Vagina (tissue), 2 donors: Measurements from ENCODE around the gene HS6ST3. TPM values are rescaled to one million over a fixed set of nuclear protein-coding genes. Genes with fewer than 3 reads are reported as not detected.

Source experiments
- DNase-seq, 2 donors: peaks; one replicate each; pipeline ENCODE4 v3.0.0-alpha.2; 2017; ENCODE audit errors: extremely low spot score in 2 of 2
- H3K27ac ChIP-seq: fragments of 200-600 bp; sonication (generic); one replicate; pipeline ENCODE4 v1.5.1; 2019
- H3K27me3 ChIP-seq: fragments of 200-600 bp; sonication (generic); one replicate; pipeline ENCODE4 v1.5.1; 2019
- H3K36me3 ChIP-seq, 2 donors: fragments of 200-600 bp; sonication (generic); one replicate each; pipeline ENCODE4 v1.5.1; 2017 to 2019
- H3K4me1 ChIP-seq: fragments of 200-600 bp; sonication (generic); one replicate; pipeline ENCODE4 v1.5.1; 2019
- H3K4me3 ChIP-seq, 2 donors: fragments of 200-600 bp; sonication (generic); 1 replicate in 1 of 2; 2 replicates in 1 of 2; pipeline ENCODE4 v1.5.1; 2016 to 2019
- H3K9me3 ChIP-seq: fragments of 200-600 bp; sonication (generic); one replicate; pipeline ENCODE4 v1.5.1; 2019
- CTCF ChIP-seq, 3 experiments: fragments of 450-650 bp in 2 of 3; fragments of 200-600 bp in 1 of 3; sonication (generic) in 1 of 3; IDR thresholded peaks; one replicate each; pipeline ENCODE4 v1.5.1; 2017 to 2019; ENCODE audit warnings: antibody characterized with exemption in 3 of 3, mild to moderate bottlenecking in 2 of 3, moderate library complexity in 2 of 3
- POLR2A ChIP-seq, 2 donors: fragments of 450-650 bp; IDR thresholded peaks; one replicate each; pipeline ENCODE4 v1.6.1; 2017; ENCODE audit warnings: antibody characterized with exemption in 2 of 2, mild to moderate bottlenecking in 2 of 2, moderate library complexity in 2 of 2
- POLR2AphosphoS5 ChIP-seq, 2 donors: sonication (generic); formaldehyde crosslinking; IDR thresholded peaks; one replicate each; pipeline ENCODE4 v1.9.0; 2017; ENCODE audit warnings: antibody characterized with exemption in 2 of 2, mild to moderate bottlenecking in 2 of 2, low read depth in 1 of 2; ENCODE audit not compliant: insufficient read depth in 1 of 2
- intact Hi-C: fragments of 100-400 bp; cut with DNase I; formaldehyde crosslinking; loops from one replicate; pipeline ENCODE4 v1.15.1; 2023
- total RNA-seq: library from RNA; depleted of rRNA; stranded (reverse); fragments of >200 nt; gene quantifications from one replicate; pipeline ENCODE4 v1.2.3, GENCODE V29; 2016

HS6ST3 gene
- total RNA-seq, 1 donor from 2014 or later, result 0.49 TPM

DNA sequence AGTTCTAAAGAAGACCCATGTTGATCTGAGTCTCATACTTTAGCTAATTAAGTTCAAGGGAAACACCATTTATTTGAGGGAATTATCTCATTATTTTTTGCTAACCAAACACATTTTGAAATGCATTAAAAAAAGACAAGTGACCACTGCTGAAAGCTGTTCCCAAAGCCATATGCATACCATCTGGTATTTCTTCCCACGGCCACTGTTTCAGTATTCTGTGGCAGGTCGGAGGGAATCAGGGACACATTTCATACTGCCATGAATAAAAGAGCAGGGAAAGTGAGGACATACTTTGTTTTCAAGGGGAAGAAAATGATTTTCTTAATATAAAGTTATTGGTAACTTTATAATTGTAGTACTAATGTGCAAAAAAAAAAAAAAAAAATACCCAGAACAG is 401.2 kb downstream of the HS6ST3 start:
- Histone ChIP-seq H3K9me3 (no peaks in the 10 kb centered on the region), H3K27me3 (no peaks in the 10 kb centered on the region), H3K36me3 (no peaks in the 10 kb centered on the region), H3K4me3 (no peak overlapping the region), H3K4me1 (no peaks in the 10 kb centered on the region), H3K27ac (no peak overlapping the region)
- DNase-seq, result no peak
- intact Hi-C loops, result no loop called here
- TF ChIP-seq CTCF (IDR thresholded peaks at IDR 0.05), result no peak
- TF ChIP-seq POLR2AphosphoS5 (IDR thresholded peaks at IDR 0.05; ENCODE audit: insufficient read depth in 1 of 2, low read depth in 1 of 2), result no peak
- no peak for TF ChIP-seq POLR2A (IDR thresholded peaks at IDR 0.05)

- Histone ChIP-seq H3K36me3 (no peaks in the 10 kb centered on the region), H3K4me1 (no peaks in the 10 kb centered on the region), H3K27ac (no peak overlapping the region), H3K4me3 (no peak overlapping the region), H3K9me3 (no peaks in the 10 kb centered on the region), H3K27me3 (no peaks in the 10 kb centered on the region)
- TF ChIP-seq POLR2A (IDR thresholded peaks at IDR 0.05), result no peak
- intact Hi-C loops, result no loop called here
- no peak for DNase-seq
Observed at GRCh38 chr13:96492766-96493165, 402.9 kb downstream of the HS6ST3 start.

DNA sequence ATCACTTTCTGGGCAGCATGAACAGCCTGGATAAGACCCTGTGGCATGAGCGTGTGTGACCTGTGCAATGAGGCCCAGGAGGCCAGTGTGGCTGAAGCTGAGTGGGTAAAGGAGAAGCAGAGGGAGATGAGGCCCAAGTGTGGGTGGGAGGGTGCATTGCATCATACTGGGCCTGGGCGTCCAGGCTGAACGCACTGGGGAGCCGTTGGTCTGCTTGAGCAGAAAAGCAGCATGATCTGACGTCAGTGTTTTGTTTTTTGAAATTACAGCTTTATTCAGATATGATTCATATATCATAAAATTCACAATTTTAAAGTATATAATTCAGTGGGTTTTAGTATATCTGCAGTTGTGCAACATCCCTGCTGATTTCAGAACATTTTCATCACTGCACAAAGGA is 409.7 kb downstream of the HS6ST3 start:
- TF ChIP-seq POLR2AphosphoS5 (IDR thresholded peaks at IDR 0.05; ENCODE audit: insufficient read depth in 1 of 2, low read depth in 1 of 2) (no peak), POLR2A (IDR thresholded peaks at IDR 0.05) (no peak), CTCF (IDR thresholded peaks at IDR 0.05) (no peak)
- intact Hi-C loops, result no loop called here
- no peaks in the 10 kb centered on the region for H3K27me3 ChIP-seq
- H3K4me1 ChIP-seq, result no peaks in the 10 kb centered on the region
- no peak for DNase-seq
- no peaks in the 10 kb centered on the region for H3K36me3 ChIP-seq
- H3K27ac ChIP-seq, result no peak overlapping the region
- no peaks in the 10 kb centered on the region for H3K9me3 ChIP-seq
- no peak overlapping the region for H3K4me3 ChIP-seq

- Histone ChIP-seq H3K36me3 (no peaks in the 10 kb centered on the region), H3K27ac (no peak overlapping the region), H3K27me3 (no peaks in the 10 kb centered on the region), H3K9me3 (no peaks in the 10 kb centered on the region), H3K4me3 (no peak overlapping the region), H3K4me1 (no peaks in the 10 kb centered on the region)
- intact Hi-C loops, result no loop called here
- no peak for DNase-seq
- TF ChIP-seq POLR2A (IDR thresholded peaks at IDR 0.05), result no peak
- no peak for TF ChIP-seq POLR2AphosphoS5 (IDR thresholded peaks at IDR 0.05; ENCODE audit: insufficient read depth in 1 of 2, low read depth in 1 of 2)
- TF ChIP-seq CTCF (IDR thresholded peaks at IDR 0.05), result no peak
Observed at GRCh38 chr13:96500953-96501352, 411.0 kb downstream of the HS6ST3 start.

DNA sequence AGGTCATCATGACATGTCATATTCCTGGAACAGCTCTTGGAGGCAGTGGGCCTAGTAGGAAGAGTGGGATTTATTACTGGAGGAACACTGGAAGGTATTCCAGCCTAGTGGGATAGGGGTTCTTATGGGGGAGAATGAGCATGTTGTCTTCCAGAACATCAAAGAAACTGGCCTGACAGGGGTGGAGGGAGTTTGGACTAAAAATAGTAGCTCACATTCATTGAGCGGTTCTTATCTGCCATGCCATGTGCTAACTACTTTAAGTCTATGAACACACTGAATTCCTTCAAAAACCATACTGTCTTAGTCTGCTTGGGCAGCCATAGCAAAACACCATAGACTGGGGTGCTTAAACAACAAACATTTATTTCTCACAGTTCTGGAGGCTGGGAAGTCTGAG is 413.6 kb downstream of the HS6ST3 start:
- intact Hi-C loops, result no loop called here

GRCh38 chr13:96511587-96511986 is 421.7 kb downstream of the HS6ST3 start:
- intact Hi-C loops, result no loop called here

More for the DNA sequence above, 413.6 kb downstream of the HS6ST3 start:
- DNase-seq, result no peak
- no peak overlapping the region for H3K27ac ChIP-seq
- H3K4me1 ChIP-seq, result no peaks in the 10 kb centered on the region
- H3K27me3 ChIP-seq, result no peaks in the 10 kb centered on the region
- no peaks in the 10 kb centered on the region for H3K9me3 ChIP-seq
- no peaks in the 10 kb centered on the region for H3K36me3 ChIP-seq
- no peak overlapping the region for H3K4me3 ChIP-seq
- no peak for TF ChIP-seq POLR2A (IDR thresholded peaks at IDR 0.05)

More at GRCh38 chr13:96511587-96511986, 421.7 kb downstream of the HS6ST3 start:
- DNase-seq, result no peak
- Histone ChIP-seq H3K4me1 (no peaks in the 10 kb centered on the region), H3K4me3 (no peak overlapping the region), H3K27me3 (no peaks in the 10 kb centered on the region), H3K36me3 (no peaks in the 10 kb centered on the region), H3K27ac (no peak overlapping the region), H3K9me3 (no peaks in the 10 kb centered on the region)
- no peak for TF ChIP-seq POLR2AphosphoS5 (IDR thresholded peaks at IDR 0.05; ENCODE audit: insufficient read depth in 1 of 2, low read depth in 1 of 2)
- TF ChIP-seq POLR2A (IDR thresholded peaks at IDR 0.05), result no peak
- no peak for TF ChIP-seq CTCF (IDR thresholded peaks at IDR 0.05)
